Mesenteric fat pad (tissue), 1 donor: ENCODE results near the gene SF3B2. TPM values are rescaled to one million over a fixed set of nuclear protein-coding genes. Genes with fewer than 3 reads are reported as not detected.
"Not testable (repeated sequence)": the region's sequence is repeated elsewhere in the genome, so short reads cannot be mapped to it uniquely, and the experiment has no call there.

Source experiments
- DNase-seq: peaks from one replicate; pipeline ENCODE4 v3.0.0-alpha.2; 2020; ENCODE audit warnings: low spot score
- total RNA-seq: library from RNA; stranded (reverse); fragmentation: NEBNext Ultra II Directional; extraction: Animal tissue kit (Norgen Biotek cat#: 25700); gene quantifications from one replicate; pipeline ENCODE4 v1.2.1, GENCODE V29; 2021
- donor health status: DM: yes; HTN: yes; CAD: no.

Gene SF3B2
- total RNA-seq, 1 donor from 2014 or later: 164 TPM

DNA sequence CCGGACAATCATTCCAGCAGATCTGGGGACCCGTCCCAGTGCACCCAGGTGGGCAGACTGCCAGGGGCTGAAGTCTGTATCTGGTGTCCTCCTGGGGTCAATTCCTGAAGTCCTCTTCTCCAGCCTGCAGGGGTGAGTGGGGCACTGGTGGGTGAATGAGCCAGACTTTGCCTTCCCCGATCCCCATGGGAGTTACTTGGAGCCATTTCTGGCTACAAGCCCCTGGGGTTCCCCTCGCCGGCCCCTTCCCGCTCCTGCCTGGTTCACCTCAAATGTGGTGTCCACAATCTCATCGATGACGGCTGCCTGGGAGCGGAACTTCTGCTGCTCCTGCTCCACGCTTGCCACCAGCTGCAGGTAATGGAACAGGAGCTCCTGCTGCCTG is 35.4 kb upstream of the SF3B2 start:
- no peak for DNase-seq

GRCh38 chr11:66017321-66017720 is 34.8 kb upstream of the SF3B2 start:
- no peak for DNase-seq

DNA sequence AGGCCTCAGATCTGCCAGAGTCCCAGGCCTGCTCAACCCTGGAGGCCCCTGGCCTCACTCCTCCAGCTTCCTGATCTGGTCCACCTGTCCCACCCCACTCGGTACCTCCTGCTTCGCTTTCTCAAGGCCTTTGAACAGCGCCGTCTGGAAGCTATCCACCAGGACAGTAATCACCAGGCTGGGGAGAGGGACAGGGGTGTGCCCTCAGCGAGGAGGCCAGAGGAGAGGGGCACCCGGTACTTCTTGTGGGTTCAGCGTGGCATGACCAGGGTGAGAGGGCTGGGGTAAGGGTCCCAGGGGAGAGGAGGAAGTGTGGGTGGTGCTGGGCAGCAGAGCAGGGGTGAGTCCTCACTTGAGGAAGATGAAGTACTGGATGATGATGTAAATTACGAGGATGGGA is 32.0 kb upstream of the SF3B2 start:
- no peak for DNase-seq

- no peak for DNase-seq
Observed at GRCh38 chr11:66020618-66021357, 31.4 kb upstream of the SF3B2 start.

- no peak for DNase-seq
Observed at GRCh38 chr11:66022401-66023185, 29.6 kb upstream of the SF3B2 start.

- DNase-seq: not testable (repeated sequence)
Observed at GRCh38 chr11:66023186-66023440, 29.1 kb upstream of the SF3B2 start.

- no peak for DNase-seq
Observed at GRCh38 chr11:66026017-66026529, 26.1 kb upstream of the SF3B2 start, which contains the start of gene CATSPER1. CATSPER1 (minus strand) TSS chr11:66026479; CDS start chr11:66026379, 100 bp downstream.

DNA sequence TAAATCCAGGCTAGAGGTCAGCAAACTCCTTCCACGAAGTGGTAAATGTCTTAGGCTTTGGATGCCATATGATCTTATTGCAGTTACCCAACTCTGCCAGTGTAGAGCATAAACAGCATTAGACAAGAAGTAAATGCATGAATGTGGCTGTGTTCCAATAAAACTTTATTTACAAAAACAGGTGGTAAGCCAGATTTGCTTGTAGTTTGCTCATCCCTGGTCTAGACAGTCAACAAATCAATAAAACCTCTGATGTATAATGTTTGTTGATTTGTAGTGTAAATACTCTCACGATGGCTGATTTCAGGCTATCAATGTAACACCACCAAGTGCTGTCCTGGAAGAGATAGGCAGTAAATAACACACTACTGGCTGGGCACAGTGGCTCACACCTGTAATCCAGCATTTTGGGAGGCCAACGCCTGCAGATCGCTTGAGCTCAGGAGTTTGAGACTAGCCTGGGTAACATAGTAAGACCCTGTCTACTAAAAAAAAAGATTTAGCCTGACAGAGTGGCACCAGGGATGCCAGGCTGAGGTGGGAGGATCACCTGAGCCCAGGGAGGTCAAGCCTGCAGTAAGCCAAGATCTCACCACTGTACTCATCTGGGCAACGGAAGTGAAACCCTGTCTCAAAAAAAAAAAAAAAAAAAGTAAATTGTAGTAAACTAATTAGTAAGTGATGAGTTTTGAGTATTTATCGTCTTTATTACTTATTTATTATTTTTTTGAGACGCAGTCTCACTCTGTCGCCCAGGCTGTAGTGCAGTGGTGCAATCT is 19.0 kb upstream of the SF3B2 start:
- DNase-seq: no peak

DNA sequence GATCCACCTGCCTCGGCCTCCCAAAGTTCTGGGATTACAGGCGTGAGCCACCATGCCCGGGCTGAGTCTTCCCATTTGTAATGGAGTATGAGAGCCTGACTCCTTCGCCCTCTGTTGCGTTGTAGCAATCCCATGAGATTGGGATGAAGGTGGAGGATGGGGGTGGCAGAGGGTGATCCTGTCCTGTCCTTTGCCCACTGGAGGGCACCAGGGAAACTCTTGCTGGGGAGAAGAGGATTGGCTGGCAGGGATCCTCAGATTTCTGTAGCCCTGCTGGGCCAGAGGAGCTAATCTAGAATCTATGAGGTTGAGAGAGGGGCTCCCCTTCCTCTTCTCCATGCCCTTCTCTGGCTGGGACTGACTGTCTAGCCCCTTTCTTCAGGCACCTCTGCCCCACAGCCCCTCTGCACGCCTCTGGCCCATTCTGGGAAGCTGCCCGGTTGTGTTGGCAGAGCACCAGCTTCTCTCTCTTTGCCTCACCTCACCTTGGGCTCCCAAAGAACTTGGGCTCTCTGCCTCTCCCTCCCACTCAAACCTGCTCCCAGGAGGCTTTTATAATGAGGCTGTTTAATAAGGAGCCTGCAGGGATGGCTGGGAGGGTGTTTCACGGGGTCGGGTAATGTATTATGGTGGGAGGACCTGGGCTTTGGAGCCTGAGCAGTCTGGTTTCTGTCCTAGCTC is 16.4 kb upstream of the SF3B2 start:
- DNase-seq: no peak

GRCh38 chr11:66036334-66036710 is 15.8 kb upstream of the SF3B2 start:
- no peak for DNase-seq

DNA sequence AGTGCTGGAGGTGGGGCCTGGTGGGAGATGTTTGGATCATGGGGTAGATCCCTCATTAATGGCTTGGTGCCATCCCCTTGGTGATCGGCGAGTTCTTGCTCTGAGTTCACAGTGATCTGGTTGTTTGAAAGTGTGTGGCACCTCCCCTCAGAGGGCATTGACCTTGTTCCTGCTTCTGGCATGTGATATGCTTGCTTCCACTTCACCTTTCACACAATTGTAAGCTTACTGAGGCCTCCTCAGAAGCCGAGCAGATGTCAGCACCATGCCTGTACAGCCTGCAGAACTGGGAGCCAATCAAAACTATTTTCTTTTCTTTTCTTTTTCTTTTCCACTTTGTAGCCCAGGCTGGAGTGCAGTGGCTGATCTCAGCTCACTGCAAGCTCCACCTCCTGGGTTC is 14.8 kb upstream of the SF3B2 start:
- DNase-seq: no peak

DNA sequence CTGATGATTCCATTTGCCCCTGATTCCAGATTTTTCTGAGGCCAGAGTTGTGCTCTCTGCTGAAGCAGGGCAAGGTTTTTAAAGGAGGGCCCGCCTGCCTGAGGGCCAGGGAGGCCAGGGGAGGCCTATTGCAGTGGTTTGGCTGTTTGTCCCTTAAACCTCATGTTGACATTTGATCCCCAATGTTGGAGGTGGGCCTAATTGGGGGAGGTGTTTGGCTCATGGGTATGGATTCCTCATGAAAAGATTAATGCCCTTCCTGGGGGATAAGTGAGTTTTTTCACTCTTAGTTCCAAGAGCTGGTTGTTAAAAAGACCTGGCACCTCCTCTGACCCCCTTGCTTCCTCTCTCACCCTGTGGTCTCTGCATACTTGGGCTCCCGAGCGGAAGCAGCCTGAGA is 12.4 kb upstream of the SF3B2 start:
- no peak for DNase-seq

DNA sequence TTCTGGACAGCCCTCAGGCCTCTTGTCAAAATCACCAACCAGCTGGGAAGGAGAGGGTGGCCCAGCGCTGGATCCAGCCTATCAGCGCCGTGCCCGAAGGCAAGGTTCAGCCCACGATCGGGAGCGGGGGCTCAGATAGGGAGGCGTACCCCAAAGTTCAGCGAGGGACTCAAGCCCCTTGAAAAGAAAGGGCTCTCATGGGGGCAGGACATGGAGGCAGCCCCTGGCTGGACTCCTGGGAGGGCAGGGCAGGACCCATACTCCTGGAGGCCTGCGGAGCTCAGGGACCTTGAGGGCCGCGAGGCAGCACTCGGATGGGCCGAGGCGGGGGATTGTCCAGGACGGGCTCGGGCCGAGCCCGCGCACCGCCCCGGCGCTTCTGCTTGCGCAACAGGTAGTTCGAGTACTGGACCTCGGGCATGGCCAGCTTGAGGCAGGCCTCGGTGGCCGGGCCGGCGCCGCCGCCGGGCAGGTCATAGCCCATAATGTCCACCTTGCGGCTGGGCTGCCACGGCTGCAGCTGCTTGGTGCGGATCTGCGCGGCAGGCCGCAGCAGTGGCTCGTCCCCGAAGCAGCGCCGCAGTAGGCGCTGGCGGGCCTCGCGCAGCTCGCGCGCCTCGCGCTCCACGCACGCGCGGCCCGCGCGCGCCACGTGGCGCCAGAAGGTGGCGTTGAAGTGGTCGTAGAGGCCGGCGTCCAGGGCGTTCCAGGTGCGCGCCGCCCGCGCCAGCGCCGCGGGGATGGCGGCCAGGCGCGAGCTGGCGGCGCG is 9.8 kb upstream of the SF3B2 start:
- no peak for DNase-seq

- no peak for DNase-seq
Observed at GRCh38 chr11:66042996-66043906, 8.9 kb upstream of the SF3B2 start.

- no peak for DNase-seq
Observed at GRCh38 chr11:66044757-66045156, 7.4 kb upstream of the SF3B2 start.

DNA sequence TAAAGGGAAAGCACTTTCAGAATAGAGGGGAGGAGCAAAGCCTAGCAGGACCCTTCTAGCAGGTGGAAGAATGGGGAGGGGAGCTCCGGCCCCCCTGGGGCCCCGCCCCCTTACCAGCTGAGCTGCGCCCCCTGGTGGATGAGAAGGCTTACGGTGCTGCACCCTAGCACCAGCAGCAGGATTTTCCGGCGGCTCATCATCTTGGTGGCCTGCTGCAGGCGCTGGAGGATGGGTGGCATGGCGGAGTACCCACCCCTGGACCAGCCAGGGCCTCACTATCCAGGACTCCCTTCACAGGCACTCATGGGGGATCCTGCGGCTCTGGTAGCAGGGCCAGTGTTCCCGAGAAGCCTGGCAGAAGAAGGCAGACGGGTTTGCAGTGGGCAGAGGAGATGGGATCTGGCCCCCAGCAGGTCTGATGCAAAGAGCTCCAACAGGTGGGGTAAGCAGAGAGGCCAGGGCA is 7.0 kb upstream of the SF3B2 start:
- peak; percentile 92 for DNase-seq

DNA sequence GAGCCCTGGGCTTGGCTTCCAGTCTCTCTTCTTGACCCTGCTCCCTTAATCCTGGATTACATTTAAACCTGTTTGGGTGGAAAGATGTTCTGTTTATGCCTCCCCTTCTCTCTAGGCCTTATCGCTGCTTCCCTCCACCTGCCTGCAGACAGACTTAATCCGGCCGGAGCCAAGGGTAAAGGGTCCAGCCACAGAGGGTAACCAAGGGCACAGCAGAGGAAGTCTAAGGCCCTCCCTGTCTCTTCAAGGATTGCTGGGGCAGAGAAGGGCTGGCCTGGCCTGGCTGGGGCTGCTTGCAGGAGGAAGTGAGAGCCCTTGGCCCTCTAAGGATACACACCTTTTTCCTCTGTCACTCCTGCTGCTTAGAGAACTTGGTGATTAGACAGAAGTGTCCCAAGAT is 5.3 kb upstream of the SF3B2 start:
- DNase-seq: no peak

- DNase-seq: no peak
Observed at GRCh38 chr11:66047541-66048365, 4.4 kb upstream of the SF3B2 start.
